SHP77 treated with DMSO at 0.1 percent for 48 hours (cell line): ENCODE data around the gene ERCC1.

Source experiments
- DNase-seq: peaks from one replicate; lab custom pipeline; 2025; lab: John Stamatoyannopoulos, UW

The ERCC1 gene

DNA sequence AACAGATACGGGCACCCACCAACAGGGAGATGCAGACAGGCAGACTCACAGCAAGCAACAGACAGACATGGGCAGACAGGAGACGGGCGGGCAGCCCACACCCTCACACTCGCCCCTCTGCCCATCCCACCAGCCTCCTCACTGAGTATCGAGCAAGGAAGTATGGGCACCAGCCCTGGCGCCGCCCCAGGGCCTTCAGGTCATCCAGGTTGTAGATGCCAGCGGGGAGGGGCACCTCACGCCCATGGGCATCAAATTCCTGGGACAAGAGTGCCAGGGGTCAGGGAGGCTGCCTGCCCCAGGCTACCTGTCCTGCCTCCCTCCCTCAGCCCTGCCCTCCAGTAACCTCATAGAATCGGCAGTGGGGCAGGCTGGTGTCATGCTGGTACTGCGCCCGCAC, 59.0 kb downstream of the ERCC1 start:
- no peak for DNase-seq

- DNase-seq, result no peak
Measured at GRCh38 chr19:45363861-45364459, 59.8 kb downstream of the ERCC1 start.

GRCh38 chr19:45362291-45362690, 61.4 kb downstream of the ERCC1 start:
- no peak for DNase-seq

DNA sequence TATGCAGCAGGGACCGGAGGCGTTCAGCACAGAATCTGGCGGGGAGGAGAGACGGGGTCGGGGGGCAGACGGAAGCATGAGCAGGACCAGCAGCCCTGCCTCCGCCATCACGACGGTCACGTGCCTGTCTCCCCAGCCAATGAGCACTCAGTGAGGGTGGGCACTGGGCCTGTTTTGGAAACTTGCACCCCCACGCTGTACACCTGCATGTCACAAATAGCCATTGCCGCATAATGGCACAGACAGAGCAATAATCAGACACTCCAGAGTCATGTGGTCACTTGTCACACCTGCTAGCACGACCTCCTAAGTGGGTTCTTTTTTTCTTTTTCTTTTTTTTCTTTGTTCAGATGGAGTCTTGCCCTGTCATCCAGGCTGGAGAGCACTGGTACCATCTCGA, 62.1 kb downstream of the ERCC1 start:
- DNase-seq, result no peak

GRCh38 chr19:45358213-45358792, 65.4 kb downstream of the ERCC1 start:
- DNase-seq, result no peak

GRCh38 chr19:45357445-45357783, 66.3 kb downstream of the ERCC1 start:
- DNase-seq, result no peak
